ENCODE data around the gene DHX35.

The DHX35 gene

GRCh38 chr20:38973107-38973506, 11.0 kb downstream of the DHX35 start:
- DNase-seq (no peak), ATAC-seq (replicated peaks) (no peak)
- Mint-ChIP-seq H3K36me3 (ENCODE audit: insufficient read depth) (peaks cover 20% of the 10 kb centered on the region), H3K4me3 (no peak overlapping the region), H3K27me3 (no peaks in the 10 kb centered on the region), H3K4me1 (ENCODE audit: low read depth in 2 of 2) (peaks cover 1 to 4% of the 10 kb centered on the region in 2 donors), H3K27ac (no peak overlapping the region), H3K9me3 (no peaks in the 10 kb centered on the region)

DNA sequence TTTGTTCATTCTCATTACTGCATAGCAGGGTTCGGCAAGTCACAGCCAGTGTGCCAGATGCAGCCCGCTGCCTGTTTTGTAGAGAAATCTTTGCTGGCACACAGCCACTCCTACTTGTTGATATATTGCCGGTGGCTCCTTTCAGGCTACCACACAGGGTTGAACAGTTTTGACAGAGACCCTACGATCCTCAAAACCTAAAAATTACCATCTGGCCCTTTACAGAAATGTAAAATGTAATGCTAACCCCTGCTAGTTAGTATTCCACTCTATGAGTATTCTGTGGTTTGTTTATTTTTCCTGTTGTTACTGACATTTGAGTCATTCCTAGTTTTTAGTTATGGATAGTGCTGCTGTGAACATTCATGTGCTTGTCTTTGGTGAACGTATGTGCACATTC, 11.5 kb downstream of the DHX35 start:
- no peak for DNase-seq
- no peak for ATAC-seq (replicated peaks)
- H3K27ac Mint-ChIP-seq: peak overlapping the region in 1 of 2 donors; percentile 3
- peaks cover 20% of the 10 kb centered on the region for H3K36me3 Mint-ChIP-seq (ENCODE audit: insufficient read depth)
- H3K4me1 Mint-ChIP-seq (ENCODE audit: low read depth in 2 of 2): peaks cover 1 to 4% of the 10 kb centered on the region in 2 donors
- no peak overlapping the region for H3K4me3 Mint-ChIP-seq
- no peaks in the 10 kb centered on the region for H3K9me3 Mint-ChIP-seq
- H3K27me3 Mint-ChIP-seq: no peaks in the 10 kb centered on the region

GRCh38 chr20:38975539-38976120, 13.5 kb downstream of the DHX35 start:
- H3K4me1 Mint-ChIP-seq (ENCODE audit: low read depth in 2 of 2): peaks cover 1 to 4% of the 10 kb centered on the region in 2 donors

DNA sequence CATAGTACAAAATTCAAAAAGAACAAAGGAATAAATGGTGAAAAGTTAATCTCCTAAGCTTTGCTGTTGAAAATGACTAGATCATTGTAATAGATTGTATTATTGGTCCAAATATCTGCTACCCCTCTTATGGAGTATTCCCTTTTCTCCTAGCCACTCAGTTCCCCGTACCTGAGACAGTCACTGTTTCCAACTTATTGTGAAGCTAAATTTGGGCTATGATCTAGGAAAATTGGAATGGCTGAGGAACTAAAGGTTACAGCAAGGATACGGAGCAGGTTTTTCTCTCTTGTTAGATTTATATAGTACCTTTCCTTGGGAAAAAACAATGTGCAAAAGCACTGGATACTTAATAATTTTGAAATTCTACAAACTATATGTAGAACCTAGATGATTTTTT, 17.3 kb downstream of the DHX35 start:
- peaks cover 9% of the 10 kb centered on the region for H3K36me3 Mint-ChIP-seq (ENCODE audit: insufficient read depth)
- H3K9me3 Mint-ChIP-seq: no peaks in the 10 kb centered on the region
- no peak overlapping the region for H3K4me3 Mint-ChIP-seq
- DNase-seq (no peak), ATAC-seq (replicated peaks) (no peak)
- H3K27me3 Mint-ChIP-seq: no peaks in the 10 kb centered on the region
- no peak overlapping the region for H3K27ac Mint-ChIP-seq
- peaks cover under 1 to 11% of the 10 kb centered on the region in 2 donors for H3K4me1 Mint-ChIP-seq (ENCODE audit: low read depth in 2 of 2)

More at GRCh38 chr20:38975539-38976120, 13.5 kb downstream of the DHX35 start:
- Mint-ChIP-seq H3K27me3 (no peaks in the 10 kb centered on the region), H3K4me3 (no peak overlapping the region), H3K27ac (no peak overlapping the region), H3K9me3 (no peaks in the 10 kb centered on the region), H3K36me3 (ENCODE audit: insufficient read depth) (peaks cover 20% of the 10 kb centered on the region)
- no peak for ATAC-seq (replicated peaks)
- DNase-seq: no peak

DNA sequence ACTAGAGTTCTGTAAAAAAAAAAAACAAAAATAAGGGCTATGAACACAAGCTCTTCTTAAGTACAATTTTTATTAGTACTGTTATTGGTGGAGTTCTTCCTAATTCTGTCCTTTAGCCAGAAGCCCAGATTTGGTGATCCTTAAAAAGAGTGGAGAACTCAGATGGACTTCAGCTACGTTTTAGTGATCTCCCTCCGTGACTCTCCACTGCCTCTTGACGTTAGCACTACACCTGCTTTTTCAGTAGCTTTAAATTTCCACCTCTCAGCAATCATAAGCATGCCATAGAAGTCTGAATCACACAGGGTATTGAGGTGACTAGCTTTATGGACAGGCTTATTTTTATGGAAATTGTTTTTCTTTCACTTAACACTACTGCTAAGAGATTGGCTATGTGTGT, 17.7 kb downstream of the DHX35 start:
- H3K27me3 Mint-ChIP-seq: no peaks in the 10 kb centered on the region
- ATAC-seq (replicated peaks) (no peak), DNase-seq (no peak)
- peaks cover 9% of the 10 kb centered on the region for H3K36me3 Mint-ChIP-seq (ENCODE audit: insufficient read depth)
- peaks cover 0 to 11% of the 10 kb centered on the region in 2 donors for H3K4me1 Mint-ChIP-seq (ENCODE audit: low read depth in 2 of 2)
- no peak overlapping the region for H3K27ac Mint-ChIP-seq
- no peaks in the 10 kb centered on the region for H3K9me3 Mint-ChIP-seq
- H3K4me3 Mint-ChIP-seq: no peak overlapping the region

- Mint-ChIP-seq H3K27ac (no peak overlapping the region), H3K4me1 (ENCODE audit: low read depth in 2 of 2) (peaks cover 0 to 7% of the 10 kb centered on the region in 2 donors), H3K36me3 (ENCODE audit: insufficient read depth) (peaks cover 13% of the 10 kb centered on the region), H3K27me3 (no peaks in the 10 kb centered on the region), H3K4me3 (no peak overlapping the region), H3K9me3 (no peaks in the 10 kb centered on the region)
- no peak for DNase-seq
- ATAC-seq (replicated peaks): no peak
Observed at GRCh38 chr20:38982291-38982690, 20.1 kb downstream of the DHX35 start.

- H3K36me3 Mint-ChIP-seq (ENCODE audit: insufficient read depth): peaks cover 33% of the 10 kb centered on the region
- peak overlapping the region in 1 of 2 donors; percentile 49 for H3K27ac Mint-ChIP-seq
- H3K27me3 Mint-ChIP-seq: no peaks in the 10 kb centered on the region
- H3K9me3 Mint-ChIP-seq: no peaks in the 10 kb centered on the region
- ATAC-seq (replicated peaks) (no peak), DNase-seq (no peak)
- peaks cover 0 to 12% of the 10 kb centered on the region in 2 donors for H3K4me1 Mint-ChIP-seq (ENCODE audit: low read depth in 2 of 2)
- no peak overlapping the region for H3K4me3 Mint-ChIP-seq
Observed at GRCh38 chr20:38985060-38985459, 22.9 kb downstream of the DHX35 start.

- peak overlapping the region in 1 of 2 donors; percentile 49 for H3K27ac Mint-ChIP-seq
- H3K4me3 Mint-ChIP-seq: no peak overlapping the region
Observed at GRCh38 chr20:38985603-38986170, 23.5 kb downstream of the DHX35 start.

GRCh38 chr20:38986663-38987062, 24.5 kb downstream of the DHX35 start:
- H3K9me3 Mint-ChIP-seq: no peaks in the 10 kb centered on the region
- H3K4me1 Mint-ChIP-seq (ENCODE audit: low read depth in 2 of 2): peaks cover 0 to 12% of the 10 kb centered on the region in 2 donors
- H3K27ac Mint-ChIP-seq: no peak overlapping the region
- H3K36me3 Mint-ChIP-seq (ENCODE audit: insufficient read depth): peaks cover 28% of the 10 kb centered on the region
- ATAC-seq (replicated peaks): no peak
- no peaks in the 10 kb centered on the region for H3K27me3 Mint-ChIP-seq
- no peak for DNase-seq
- H3K4me3 Mint-ChIP-seq: no peak overlapping the region

More at GRCh38 chr20:38985603-38986170, 23.5 kb downstream of the DHX35 start:
- no peak for DNase-seq
- no peak for ATAC-seq (replicated peaks)
- Mint-ChIP-seq H3K36me3 (ENCODE audit: insufficient read depth) (peaks cover 33% of the 10 kb centered on the region), H3K4me1 (ENCODE audit: low read depth in 2 of 2) (peaks cover 0 to 12% of the 10 kb centered on the region in 2 donors), H3K9me3 (no peaks in the 10 kb centered on the region), H3K27me3 (no peaks in the 10 kb centered on the region)

DNA sequence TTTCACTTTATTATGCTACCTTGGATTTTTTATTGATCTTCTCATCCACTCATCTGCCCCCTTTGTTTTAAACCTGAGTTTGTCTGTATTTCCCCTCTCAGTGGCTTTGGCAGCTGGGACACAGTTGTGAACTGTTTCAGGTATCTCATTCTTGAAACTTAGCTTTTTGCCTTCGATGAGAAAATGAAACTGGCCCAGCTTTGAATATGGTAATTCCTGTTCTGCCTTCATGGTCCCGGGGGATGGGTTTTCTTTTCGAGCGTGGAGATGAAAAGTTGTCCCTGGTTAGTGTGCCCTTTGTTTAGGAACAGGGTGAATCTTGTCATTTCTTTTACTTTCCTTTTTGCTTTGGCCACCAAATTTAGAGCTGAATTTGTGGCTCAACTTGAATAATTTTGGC, 25.6 kb downstream of the DHX35 start:
- no peak for ATAC-seq (replicated peaks)
- H3K27me3 Mint-ChIP-seq: no peaks in the 10 kb centered on the region
- H3K36me3 Mint-ChIP-seq (ENCODE audit: insufficient read depth): peaks cover 28% of the 10 kb centered on the region
- H3K27ac Mint-ChIP-seq: no peak overlapping the region
- peaks cover 0 to 5% of the 10 kb centered on the region in 2 donors for H3K4me1 Mint-ChIP-seq (ENCODE audit: low read depth in 2 of 2)
- no peak for DNase-seq
- no peaks in the 10 kb centered on the region for H3K9me3 Mint-ChIP-seq
- H3K4me3 Mint-ChIP-seq: no peak overlapping the region

DNA sequence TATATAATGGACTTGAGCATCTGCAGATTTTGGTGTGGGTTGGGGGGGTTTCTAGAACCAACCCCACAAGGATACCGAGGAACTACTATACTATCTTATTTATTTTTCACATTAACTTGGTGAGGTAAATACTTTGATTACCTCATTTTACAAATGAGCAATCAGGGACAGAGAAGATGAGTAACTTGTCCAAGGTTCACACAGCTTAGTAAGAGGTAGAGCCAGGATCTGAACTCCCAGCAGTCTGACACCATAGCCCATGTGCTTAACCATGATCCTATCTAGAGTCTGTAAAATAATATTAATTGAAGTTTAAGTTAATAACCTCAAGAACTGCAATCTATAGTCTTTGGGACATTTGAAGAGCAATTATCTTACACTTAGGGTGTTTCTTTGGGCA, 28.6 kb downstream of the DHX35 start:
- Mint-ChIP-seq H3K36me3 (ENCODE audit: insufficient read depth) (peaks cover 23% of the 10 kb centered on the region), H3K4me3 (no peak overlapping the region), H3K4me1 (ENCODE audit: low read depth in 2 of 2) (peaks cover 0 to 5% of the 10 kb centered on the region in 2 donors), H3K27me3 (no peaks in the 10 kb centered on the region), H3K27ac (no peak overlapping the region), H3K9me3 (no peaks in the 10 kb centered on the region)
- DNase-seq (no peak), ATAC-seq (replicated peaks) (no peak)

GRCh38 chr20:38991814-38992704, 29.9 kb downstream of the DHX35 start:
- ATAC-seq (replicated peaks): no peak
- Mint-ChIP-seq H3K4me1 (ENCODE audit: low read depth in 2 of 2) (peaks cover 0 to 5% of the 10 kb centered on the region in 2 donors), H3K27ac (no peak overlapping the region), H3K9me3 (no peaks in the 10 kb centered on the region), H3K4me3 (no peak overlapping the region), H3K36me3 (ENCODE audit: insufficient read depth) (peaks cover 23% of the 10 kb centered on the region), H3K27me3 (no peaks in the 10 kb centered on the region)
- no peak for DNase-seq

GRCh38 chr20:38995536-38996044, 33.4 kb downstream of the DHX35 start:
- Mint-ChIP-seq H3K4me3 (no peak overlapping the region), H3K9me3 (no peaks in the 10 kb centered on the region), H3K27ac (no peak overlapping the region), H3K4me1 (ENCODE audit: low read depth in 2 of 2) (peaks cover 5 to 11% of the 10 kb centered on the region in 2 donors), H3K36me3 (ENCODE audit: insufficient read depth) (peaks cover 11% of the 10 kb centered on the region), H3K27me3 (no peaks in the 10 kb centered on the region)
- no peak for DNase-seq
- ATAC-seq (replicated peaks): no peak
